Measurements from ENCODE around the gene PEBP1.

DNA sequence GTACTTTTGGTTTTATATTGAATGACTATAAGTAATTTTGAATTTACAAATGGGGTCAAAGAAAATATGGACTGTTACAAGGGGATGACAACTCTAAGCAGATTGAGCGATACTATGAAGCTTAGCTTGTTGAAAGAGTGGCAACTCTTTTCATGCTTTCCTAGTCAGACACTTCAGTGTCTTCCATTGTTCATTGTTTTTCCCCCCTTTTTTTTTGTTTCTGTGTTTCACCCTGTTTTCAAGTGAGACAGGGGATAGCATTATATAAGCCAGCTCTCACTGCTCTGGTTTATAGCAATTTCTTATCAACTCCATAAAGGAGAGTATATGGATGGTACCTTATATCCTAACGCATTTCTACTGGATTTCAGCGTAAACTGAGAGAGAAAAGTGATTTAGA is 24.6 kb downstream of the PEBP1 start:
- TF ChIP-seq EZH2 (IDR thresholded peaks at IDR 0.05; ENCODE audit: low read depth) = no peak
- TF ChIP-seq, protein P1, sequence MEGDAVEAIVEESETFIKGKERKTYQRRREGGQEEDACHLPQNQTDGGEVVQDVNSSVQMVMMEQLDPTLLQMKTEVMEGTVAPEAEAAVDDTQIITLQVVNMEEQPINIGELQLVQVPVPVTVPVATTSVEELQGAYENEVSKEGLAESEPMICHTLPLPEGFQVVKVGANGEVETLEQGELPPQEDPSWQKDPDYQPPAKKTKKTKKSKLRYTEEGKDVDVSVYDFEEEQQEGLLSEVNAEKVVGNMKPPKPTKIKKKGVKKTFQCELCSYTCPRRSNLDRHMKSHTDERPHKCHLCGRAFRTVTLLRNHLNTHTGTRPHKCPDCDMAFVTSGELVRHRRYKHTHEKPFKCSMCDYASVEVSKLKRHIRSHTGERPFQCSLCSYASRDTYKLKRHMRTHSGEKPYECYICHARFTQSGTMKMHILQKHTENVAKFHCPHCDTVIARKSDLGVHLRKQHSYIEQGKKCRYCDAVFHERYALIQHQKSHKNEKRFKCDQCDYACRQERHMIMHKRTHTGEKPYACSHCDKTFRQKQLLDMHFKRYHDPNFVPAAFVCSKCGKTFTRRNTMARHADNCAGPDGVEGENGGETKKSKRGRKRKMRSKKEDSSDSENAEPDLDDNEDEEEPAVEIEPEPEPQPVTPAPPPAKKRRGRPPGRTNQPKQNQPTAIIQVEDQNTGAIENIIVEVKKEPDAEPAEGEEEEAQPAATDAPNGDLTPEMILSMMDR (conservative IDR thresholded peaks at IDR 0.05) = no peak

Data from PC-9 (cell line).